Large intestine (tissue), 3 donors: Measurements from ENCODE around the gene MED16. TPM values are rescaled to one million over a fixed set of nuclear protein-coding genes. Genes with fewer than 3 reads are reported as not detected.
"Not testable (repeated sequence)": the region's sequence is repeated elsewhere in the genome, so short reads cannot be mapped to it uniquely, and the experiment has no call there.

Experiments used
- DNase-seq, 2 donors: peaks; one replicate each; pipeline versions ENCODE4 v3.0.0 to v3.0.0-alpha.2; 2013
- H3K27ac ChIP-seq: one replicate; pipeline ENCODE4 v1.5.1; 2013; ENCODE audit warnings: low read length
- H3K27me3 ChIP-seq: 2 replicates; pipeline ENCODE4 v1.6.1; 2013; ENCODE audit warnings: low read length; ENCODE audit not compliant: control insufficient read depth, insufficient read depth
- H3K36me3 ChIP-seq: 2 replicates; pipeline ENCODE4 v1.6.1; 2013; ENCODE audit warnings: low read length; ENCODE audit not compliant: control insufficient read depth, insufficient read depth
- H3K4me1 ChIP-seq: one replicate; pipeline ENCODE4 v1.6.1; 2013; ENCODE audit warnings: low read length; ENCODE audit not compliant: control insufficient read depth, insufficient read depth
- H3K4me3 ChIP-seq: one replicate; pipeline ENCODE4 v1.5.1; 2013; ENCODE audit warnings: low read length
- H3K9me3 ChIP-seq: one replicate; pipeline ENCODE4 v1.6.1; 2013; ENCODE audit warnings: mild to moderate bottlenecking, low read depth, low read length, moderate library complexity; ENCODE audit not compliant: control insufficient read depth
- WGBS: methylation state at CpG from one replicate; pipeline ENCODE4 v1.1.5; 2013; ENCODE audit warnings: low lambda C conversion rate; ENCODE audit not compliant: insufficient coverage; 5-methylcytosine and 5-hydroxymethylcytosine counted together
- polyA plus RNA-seq: library from polyadenylated mRNA; unstranded; fragments of 120-200 nt; gene quantifications from one replicate; pipeline ENCODE4 v1.2.1, GENCODE V29; 2013

MED16 gene
- polyA plus RNA-seq, 1 donor = 41.7 TPM

- not testable (repeated sequence) for DNase-seq, H3K4me1 ChIP-seq, H3K27ac ChIP-seq, H3K9me3 ChIP-seq, H3K4me3 ChIP-seq, H3K36me3 ChIP-seq
- peaks cover 52% of the 10 kb centered on the region for H3K27me3 ChIP-seq
- WGBS = no CpG with 5 or more reads among the region's 7 CpGs
These were observed 50.2 kb downstream of the MED16 start for GRCh38 chr19:842802-843179.

GRCh38 chr19:840519-841206 is 52.3 kb downstream of the MED16 start, which contains the start of gene PRTN3:
TSS of gene PRTN3 (plus strand) at chr19:840999. CDS start at chr19:841009, 10 bp downstream.
- peaks cover 47% of the 10 kb centered on the region for H3K27me3 ChIP-seq
- DNase-seq = no peak
- peaks cover 12% of the 10 kb centered on the region for H3K9me3 ChIP-seq
- no CpG with 5 or more reads among the region's 24 CpGs for WGBS
- no peak within 1 kb of the TSS for H3K4me3 ChIP-seq
- H3K36me3 ChIP-seq = no peaks in the 10 kb centered on the region
- peaks cover 5% of the 10 kb centered on the region for H3K4me1 ChIP-seq
- no peak within 1 kb of the TSS for H3K27ac ChIP-seq

- H3K4me3 ChIP-seq = no peak overlapping the region
- no peak for DNase-seq
- peaks cover 7% of the 10 kb centered on the region for H3K9me3 ChIP-seq
- H3K4me1 ChIP-seq = no peaks in the 10 kb centered on the region
- H3K36me3 ChIP-seq = no peaks in the 10 kb centered on the region
- peaks cover 45% of the 10 kb centered on the region for H3K27me3 ChIP-seq
- no CpG with 5 or more reads among the region's 36 CpGs for WGBS
- H3K27ac ChIP-seq = no peak overlapping the region
These were observed 57.7 kb downstream of the MED16 start for GRCh38 chr19:835210-835810.

GRCh38 chr19:834216-834615 is 58.8 kb downstream of the MED16 start:
- H3K4me1 ChIP-seq = no peaks in the 10 kb centered on the region
- no peak for DNase-seq
- no CpG with 5 or more reads among the region's 24 CpGs for WGBS
- H3K27ac ChIP-seq = no peak overlapping the region
- peaks cover 7% of the 10 kb centered on the region for H3K9me3 ChIP-seq
- no peaks in the 10 kb centered on the region for H3K36me3 ChIP-seq
- peaks cover 48% of the 10 kb centered on the region for H3K27me3 ChIP-seq
- H3K4me3 ChIP-seq = no peak overlapping the region

GRCh38 chr19:831407-832369 is 61.3 kb downstream of the MED16 start:
- WGBS = no CpG with 5 or more reads among the region's 38 CpGs
- H3K27me3 ChIP-seq = peaks cover 38% of the 10 kb centered on the region
- H3K27ac ChIP-seq = no peak overlapping the region

GRCh38 chr19:829129-829758 is 63.7 kb downstream of the MED16 start:
- no peak for DNase-seq
- Histone ChIP-seq H3K4me1 (no peaks in the 10 kb centered on the region), H3K9me3 (peaks cover 3% of the 10 kb centered on the region), H3K4me3 (no peak overlapping the region), H3K27me3 (peaks cover 24% of the 10 kb centered on the region), H3K27ac (no peak overlapping the region), H3K36me3 (no peaks in the 10 kb centered on the region)
- 47% methylated on average over 2 of the region's 18 CpGs for WGBS

More at GRCh38 chr19:831407-832369, 61.3 kb downstream of the MED16 start:
- H3K36me3 ChIP-seq = no peaks in the 10 kb centered on the region
- peaks cover 7% of the 10 kb centered on the region for H3K9me3 ChIP-seq
- H3K4me1 ChIP-seq = no peaks in the 10 kb centered on the region
- no peak overlapping the region for H3K4me3 ChIP-seq
- no peak for DNase-seq

GRCh38 chr19:827710-828321 is 65.2 kb downstream of the MED16 start, which contains the start of gene AZU1:
TSS of gene AZU1 (plus strand) at chr19:827837. CDS start at chr19:827847, 10 bp downstream.
- Histone ChIP-seq H3K27me3 (peaks cover 33% of the 10 kb centered on the region), H3K4me3 (no peak within 1 kb of the TSS), H3K27ac (no peak within 1 kb of the TSS), H3K4me1 (no peaks in the 10 kb centered on the region), H3K36me3 (no peaks in the 10 kb centered on the region), H3K9me3 (peaks cover 3% of the 10 kb centered on the region)
- no peak for DNase-seq
- whole genome bisulfite sequencing = no CpG with 5 or more reads among the region's 33 CpGs

- DNase-seq = no peak
- H3K4me3 ChIP-seq = no peak overlapping the region
- H3K27me3 ChIP-seq = peaks cover 36% of the 10 kb centered on the region
- H3K27ac ChIP-seq = no peak overlapping the region
- peaks cover 3% of the 10 kb centered on the region for H3K9me3 ChIP-seq
- no peaks in the 10 kb centered on the region for H3K36me3 ChIP-seq
- no CpG with 5 or more reads among the region's 11 CpGs for WGBS
- H3K4me1 ChIP-seq = no peaks in the 10 kb centered on the region
These were observed 65.7 kb downstream of the MED16 start for GRCh38 chr19:827314-827709.

- no peak overlapping the region for H3K27ac ChIP-seq
- no peaks in the 10 kb centered on the region for H3K4me1 ChIP-seq
- H3K9me3 ChIP-seq = no peaks in the 10 kb centered on the region
- peaks cover 27% of the 10 kb centered on the region for H3K27me3 ChIP-seq
- no peak for DNase-seq
- 63% methylated on average over 2 of the region's 19 CpGs for WGBS
- no peak overlapping the region for H3K4me3 ChIP-seq
- no peaks in the 10 kb centered on the region for H3K36me3 ChIP-seq
These were observed 66.9 kb downstream of the MED16 start for GRCh38 chr19:825897-826644.
